Body of pancreas (tissue), 4 donors: ENCODE data around the gene ZNF536.

Source experiments
- CTCF ChIP-seq, 7 experiments: fragments of 450-650 bp in 4 of 7; fragments of 200-600 bp in 3 of 7; sonication (generic) in 3 of 7; IDR thresholded peaks; one replicate each; pipeline ENCODE4 v1.5.1; 2016 to 2019; ENCODE audit warnings: antibody characterized with exemption in 7 of 7
- POLR2A ChIP-seq, 3 donors: fragments of 450-650 bp; IDR thresholded peaks; one replicate each; pipeline ENCODE4 v1.6.1; 2016; ENCODE audit warnings: antibody characterized with exemption in 3 of 3, mild to moderate bottlenecking in 2 of 3

- TF ChIP-seq CTCF (IDR thresholded peaks at IDR 0.05) (no peak), POLR2A (IDR thresholded peaks at IDR 0.05) (no peak)
Observed at GRCh38 chr19:30339624-30340525, 32.3 kb upstream of the ZNF536 start.
